ENCODE results near the gene MAP1B.
"Not testable (repeated sequence)": the region's sequence is repeated elsewhere in the genome, so short reads cannot be mapped to it uniquely, and the experiment has no call there.

DNA sequence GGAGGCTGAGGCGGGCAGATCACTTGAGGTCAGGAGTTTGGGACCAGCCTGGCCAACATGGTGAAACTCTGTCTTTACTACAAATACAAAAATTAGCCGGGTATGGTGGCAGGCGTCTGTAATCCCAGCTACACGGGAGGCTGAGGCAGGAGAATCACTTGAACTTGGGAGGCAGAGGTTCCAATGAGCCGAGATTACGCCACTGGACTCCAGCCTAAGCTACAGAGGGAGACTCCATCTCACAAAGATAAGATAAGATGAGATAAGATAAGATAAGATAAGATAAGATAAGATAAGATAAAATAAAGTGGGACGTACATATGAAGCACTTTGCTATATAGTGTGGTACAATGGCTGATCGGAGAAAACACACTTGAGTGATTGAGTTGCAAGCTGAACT is 17.6 kb upstream of the MAP1B start:
- TF ChIP-seq, protein P1, sequence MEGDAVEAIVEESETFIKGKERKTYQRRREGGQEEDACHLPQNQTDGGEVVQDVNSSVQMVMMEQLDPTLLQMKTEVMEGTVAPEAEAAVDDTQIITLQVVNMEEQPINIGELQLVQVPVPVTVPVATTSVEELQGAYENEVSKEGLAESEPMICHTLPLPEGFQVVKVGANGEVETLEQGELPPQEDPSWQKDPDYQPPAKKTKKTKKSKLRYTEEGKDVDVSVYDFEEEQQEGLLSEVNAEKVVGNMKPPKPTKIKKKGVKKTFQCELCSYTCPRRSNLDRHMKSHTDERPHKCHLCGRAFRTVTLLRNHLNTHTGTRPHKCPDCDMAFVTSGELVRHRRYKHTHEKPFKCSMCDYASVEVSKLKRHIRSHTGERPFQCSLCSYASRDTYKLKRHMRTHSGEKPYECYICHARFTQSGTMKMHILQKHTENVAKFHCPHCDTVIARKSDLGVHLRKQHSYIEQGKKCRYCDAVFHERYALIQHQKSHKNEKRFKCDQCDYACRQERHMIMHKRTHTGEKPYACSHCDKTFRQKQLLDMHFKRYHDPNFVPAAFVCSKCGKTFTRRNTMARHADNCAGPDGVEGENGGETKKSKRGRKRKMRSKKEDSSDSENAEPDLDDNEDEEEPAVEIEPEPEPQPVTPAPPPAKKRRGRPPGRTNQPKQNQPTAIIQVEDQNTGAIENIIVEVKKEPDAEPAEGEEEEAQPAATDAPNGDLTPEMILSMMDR (IDR thresholded peaks at IDR 0.05), result not testable (repeated sequence)
- TF ChIP-seq, protein P2, sequence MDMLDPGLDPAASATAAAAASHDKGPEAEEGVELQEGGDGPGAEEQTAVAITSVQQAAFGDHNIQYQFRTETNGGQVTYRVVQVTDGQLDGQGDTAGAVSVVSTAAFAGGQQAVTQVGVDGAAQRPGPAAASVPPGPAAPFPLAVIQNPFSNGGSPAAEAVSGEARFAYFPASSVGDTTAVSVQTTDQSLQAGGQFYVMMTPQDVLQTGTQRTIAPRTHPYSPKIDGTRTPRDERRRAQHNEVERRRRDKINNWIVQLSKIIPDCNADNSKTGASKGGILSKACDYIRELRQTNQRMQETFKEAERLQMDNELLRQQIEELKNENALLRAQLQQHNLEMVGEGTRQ (IDR thresholded peaks at IDR 0.05), result not testable (repeated sequence)
- not testable (repeated sequence) for TF ChIP-seq POLR2A (IDR thresholded peaks at IDR 0.05; ENCODE audit: low read length); CEBPB (IDR thresholded peaks at IDR 0.05); CHD2 (IDR thresholded peaks at IDR 0.05; ENCODE audit: low read length, partially characterized antibody); EHF (CRISPR knock-in tag; IDR thresholded peaks at IDR 0.05); JUNB (IDR thresholded peaks at IDR 0.05); FOSL2 (IDR thresholded peaks at IDR 0.05); FOSL2 (CRISPR knock-in tag; IDR thresholded peaks at IDR 0.05)
- TF ChIP-seq, protein P3, sequence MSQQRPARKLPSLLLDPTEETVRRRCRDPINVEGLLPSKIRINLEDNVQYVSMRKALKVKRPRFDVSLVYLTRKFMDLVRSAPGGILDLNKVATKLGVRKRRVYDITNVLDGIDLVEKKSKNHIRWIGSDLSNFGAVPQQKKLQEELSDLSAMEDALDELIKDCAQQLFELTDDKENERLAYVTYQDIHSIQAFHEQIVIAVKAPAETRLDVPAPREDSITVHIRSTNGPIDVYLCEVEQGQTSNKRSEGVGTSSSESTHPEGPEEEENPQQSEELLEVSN (IDR thresholded peaks at IDR 0.05; ENCODE audit: borderline replicate concordance, low read depth), result not testable (repeated sequence)
- TF ChIP-seq, protein P4, sequence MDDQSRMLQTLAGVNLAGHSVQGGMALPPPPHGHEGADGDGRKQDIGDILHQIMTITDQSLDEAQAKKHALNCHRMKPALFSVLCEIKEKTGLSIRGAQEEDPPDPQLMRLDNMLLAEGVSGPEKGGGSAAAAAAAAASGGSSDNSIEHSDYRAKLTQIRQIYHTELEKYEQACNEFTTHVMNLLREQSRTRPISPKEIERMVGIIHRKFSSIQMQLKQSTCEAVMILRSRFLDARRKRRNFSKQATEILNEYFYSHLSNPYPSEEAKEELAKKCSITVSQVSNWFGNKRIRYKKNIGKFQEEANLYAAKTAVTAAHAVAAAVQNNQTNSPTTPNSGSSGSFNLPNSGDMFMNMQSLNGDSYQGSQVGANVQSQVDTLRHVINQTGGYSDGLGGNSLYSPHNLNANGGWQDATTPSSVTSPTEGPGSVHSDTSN (IDR thresholded peaks at IDR 0.05), result not testable (repeated sequence)
- TF ChIP-seq, protein P5, sequence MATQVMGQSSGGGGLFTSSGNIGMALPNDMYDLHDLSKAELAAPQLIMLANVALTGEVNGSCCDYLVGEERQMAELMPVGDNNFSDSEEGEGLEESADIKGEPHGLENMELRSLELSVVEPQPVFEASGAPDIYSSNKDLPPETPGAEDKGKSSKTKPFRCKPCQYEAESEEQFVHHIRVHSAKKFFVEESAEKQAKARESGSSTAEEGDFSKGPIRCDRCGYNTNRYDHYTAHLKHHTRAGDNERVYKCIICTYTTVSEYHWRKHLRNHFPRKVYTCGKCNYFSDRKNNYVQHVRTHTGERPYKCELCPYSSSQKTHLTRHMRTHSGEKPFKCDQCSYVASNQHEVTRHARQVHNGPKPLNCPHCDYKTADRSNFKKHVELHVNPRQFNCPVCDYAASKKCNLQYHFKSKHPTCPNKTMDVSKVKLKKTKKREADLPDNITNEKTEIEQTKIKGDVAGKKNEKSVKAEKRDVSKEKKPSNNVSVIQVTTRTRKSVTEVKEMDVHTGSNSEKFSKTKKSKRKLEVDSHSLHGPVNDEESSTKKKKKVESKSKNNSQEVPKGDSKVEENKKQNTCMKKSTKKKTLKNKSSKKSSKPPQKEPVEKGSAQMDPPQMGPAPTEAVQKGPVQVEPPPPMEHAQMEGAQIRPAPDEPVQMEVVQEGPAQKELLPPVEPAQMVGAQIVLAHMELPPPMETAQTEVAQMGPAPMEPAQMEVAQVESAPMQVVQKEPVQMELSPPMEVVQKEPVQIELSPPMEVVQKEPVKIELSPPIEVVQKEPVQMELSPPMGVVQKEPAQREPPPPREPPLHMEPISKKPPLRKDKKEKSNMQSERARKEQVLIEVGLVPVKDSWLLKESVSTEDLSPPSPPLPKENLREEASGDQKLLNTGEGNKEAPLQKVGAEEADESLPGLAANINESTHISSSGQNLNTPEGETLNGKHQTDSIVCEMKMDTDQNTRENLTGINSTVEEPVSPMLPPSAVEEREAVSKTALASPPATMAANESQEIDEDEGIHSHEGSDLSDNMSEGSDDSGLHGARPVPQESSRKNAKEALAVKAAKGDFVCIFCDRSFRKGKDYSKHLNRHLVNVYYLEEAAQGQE (IDR thresholded peaks at IDR 0.05), result not testable (repeated sequence)
- TF ChIP-seq, protein P6, sequence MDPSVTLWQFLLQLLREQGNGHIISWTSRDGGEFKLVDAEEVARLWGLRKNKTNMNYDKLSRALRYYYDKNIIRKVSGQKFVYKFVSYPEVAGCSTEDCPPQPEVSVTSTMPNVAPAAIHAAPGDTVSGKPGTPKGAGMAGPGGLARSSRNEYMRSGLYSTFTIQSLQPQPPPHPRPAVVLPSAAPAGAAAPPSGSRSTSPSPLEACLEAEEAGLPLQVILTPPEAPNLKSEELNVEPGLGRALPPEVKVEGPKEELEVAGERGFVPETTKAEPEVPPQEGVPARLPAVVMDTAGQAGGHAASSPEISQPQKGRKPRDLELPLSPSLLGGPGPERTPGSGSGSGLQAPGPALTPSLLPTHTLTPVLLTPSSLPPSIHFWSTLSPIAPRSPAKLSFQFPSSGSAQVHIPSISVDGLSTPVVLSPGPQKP (IDR thresholded peaks at IDR 0.05; ENCODE audit: low read depth, low read length), result not testable (repeated sequence)
